PC-3 (cell line): ENCODE data around the gene GPC4.

Source experiments
- EZH2 ChIP-seq: fragments of 300-600 bp; sonication (generic); IDR thresholded peaks from one replicate; pipeline ENCODE4 v1.6.1; 2017; ENCODE audit warnings: antibody characterized with exemption, mild to moderate bottlenecking, low read length; ENCODE audit not compliant: unreplicated experiment
- TF ChIP-seq, protein P1 (sequence below): fragments of 300-600 bp; sonication (generic); conservative IDR thresholded peaks from 2 replicates; pipeline ENCODE4 v1.5.1; 2017; ENCODE audit warnings: antibody characterized with exemption, low read depth, mild to moderate bottlenecking, low read length

GRCh38 chrX:133359466-133359865, 55.8 kb downstream of the GPC4 start:
- TF ChIP-seq, protein P1, sequence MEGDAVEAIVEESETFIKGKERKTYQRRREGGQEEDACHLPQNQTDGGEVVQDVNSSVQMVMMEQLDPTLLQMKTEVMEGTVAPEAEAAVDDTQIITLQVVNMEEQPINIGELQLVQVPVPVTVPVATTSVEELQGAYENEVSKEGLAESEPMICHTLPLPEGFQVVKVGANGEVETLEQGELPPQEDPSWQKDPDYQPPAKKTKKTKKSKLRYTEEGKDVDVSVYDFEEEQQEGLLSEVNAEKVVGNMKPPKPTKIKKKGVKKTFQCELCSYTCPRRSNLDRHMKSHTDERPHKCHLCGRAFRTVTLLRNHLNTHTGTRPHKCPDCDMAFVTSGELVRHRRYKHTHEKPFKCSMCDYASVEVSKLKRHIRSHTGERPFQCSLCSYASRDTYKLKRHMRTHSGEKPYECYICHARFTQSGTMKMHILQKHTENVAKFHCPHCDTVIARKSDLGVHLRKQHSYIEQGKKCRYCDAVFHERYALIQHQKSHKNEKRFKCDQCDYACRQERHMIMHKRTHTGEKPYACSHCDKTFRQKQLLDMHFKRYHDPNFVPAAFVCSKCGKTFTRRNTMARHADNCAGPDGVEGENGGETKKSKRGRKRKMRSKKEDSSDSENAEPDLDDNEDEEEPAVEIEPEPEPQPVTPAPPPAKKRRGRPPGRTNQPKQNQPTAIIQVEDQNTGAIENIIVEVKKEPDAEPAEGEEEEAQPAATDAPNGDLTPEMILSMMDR, result no peak
- no peak for TF ChIP-seq EZH2
